ENCODE measurements around the gene TLR1. TPM values are rescaled to one million over a fixed set of nuclear protein-coding genes. Genes with fewer than 3 reads are reported as not detected.

Gene TLR1
- total RNA-seq, 1 experiment from 2014 or later, result 0.28 TPM

DNA sequence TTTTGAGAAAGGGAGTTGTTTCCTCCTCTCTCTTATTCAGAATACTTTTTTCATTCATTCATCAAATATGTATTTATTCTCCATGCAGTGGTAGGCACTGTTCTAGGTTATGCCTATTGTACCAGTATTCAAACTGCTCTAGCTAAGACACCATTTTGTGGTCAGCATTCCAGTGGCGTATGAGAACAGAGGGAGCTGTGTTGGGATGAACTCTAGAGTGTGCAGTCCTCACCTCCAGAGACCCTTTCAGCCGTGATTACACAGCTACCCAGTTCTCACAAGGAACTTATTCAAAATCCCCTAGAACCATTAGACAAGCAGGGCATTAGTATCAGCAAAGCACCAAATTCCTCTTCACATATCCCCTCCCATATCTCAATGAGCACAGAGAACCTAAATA lies 4.2 kb downstream of the TLR1 start (continued):
- TF ChIP-seq, protein P1, sequence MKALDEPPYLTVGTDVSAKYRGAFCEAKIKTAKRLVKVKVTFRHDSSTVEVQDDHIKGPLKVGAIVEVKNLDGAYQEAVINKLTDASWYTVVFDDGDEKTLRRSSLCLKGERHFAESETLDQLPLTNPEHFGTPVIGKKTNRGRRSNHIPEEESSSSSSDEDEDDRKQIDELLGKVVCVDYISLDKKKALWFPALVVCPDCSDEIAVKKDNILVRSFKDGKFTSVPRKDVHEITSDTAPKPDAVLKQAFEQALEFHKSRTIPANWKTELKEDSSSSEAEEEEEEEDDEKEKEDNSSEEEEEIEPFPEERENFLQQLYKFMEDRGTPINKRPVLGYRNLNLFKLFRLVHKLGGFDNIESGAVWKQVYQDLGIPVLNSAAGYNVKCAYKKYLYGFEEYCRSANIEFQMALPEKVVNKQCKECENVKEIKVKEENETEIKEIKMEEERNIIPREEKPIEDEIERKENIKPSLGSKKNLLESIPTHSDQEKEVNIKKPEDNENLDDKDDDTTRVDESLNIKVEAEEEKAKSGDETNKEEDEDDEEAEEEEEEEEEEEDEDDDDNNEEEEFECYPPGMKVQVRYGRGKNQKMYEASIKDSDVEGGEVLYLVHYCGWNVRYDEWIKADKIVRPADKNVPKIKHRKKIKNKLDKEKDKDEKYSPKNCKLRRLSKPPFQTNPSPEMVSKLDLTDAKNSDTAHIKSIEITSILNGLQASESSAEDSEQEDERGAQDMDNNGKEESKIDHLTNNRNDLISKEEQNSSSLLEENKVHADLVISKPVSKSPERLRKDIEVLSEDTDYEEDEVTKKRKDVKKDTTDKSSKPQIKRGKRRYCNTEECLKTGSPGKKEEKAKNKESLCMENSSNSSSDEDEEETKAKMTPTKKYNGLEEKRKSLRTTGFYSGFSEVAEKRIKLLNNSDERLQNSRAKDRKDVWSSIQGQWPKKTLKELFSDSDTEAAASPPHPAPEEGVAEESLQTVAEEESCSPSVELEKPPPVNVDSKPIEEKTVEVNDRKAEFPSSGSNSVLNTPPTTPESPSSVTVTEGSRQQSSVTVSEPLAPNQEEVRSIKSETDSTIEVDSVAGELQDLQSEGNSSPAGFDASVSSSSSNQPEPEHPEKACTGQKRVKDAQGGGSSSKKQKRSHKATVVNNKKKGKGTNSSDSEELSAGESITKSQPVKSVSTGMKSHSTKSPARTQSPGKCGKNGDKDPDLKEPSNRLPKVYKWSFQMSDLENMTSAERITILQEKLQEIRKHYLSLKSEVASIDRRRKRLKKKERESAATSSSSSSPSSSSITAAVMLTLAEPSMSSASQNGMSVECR (CRISPR knock-in tag; IDR thresholded peaks at IDR 0.05; ENCODE audit: borderline replicate concordance), result no peak
- TF ChIP-seq MLX (CRISPR knock-in tag; IDR thresholded peaks at IDR 0.05), result no peak
- TF ChIP-seq JUN (CRISPR knock-in tag; IDR thresholded peaks at IDR 0.05), result no peak
- TF ChIP-seq, protein P2, sequence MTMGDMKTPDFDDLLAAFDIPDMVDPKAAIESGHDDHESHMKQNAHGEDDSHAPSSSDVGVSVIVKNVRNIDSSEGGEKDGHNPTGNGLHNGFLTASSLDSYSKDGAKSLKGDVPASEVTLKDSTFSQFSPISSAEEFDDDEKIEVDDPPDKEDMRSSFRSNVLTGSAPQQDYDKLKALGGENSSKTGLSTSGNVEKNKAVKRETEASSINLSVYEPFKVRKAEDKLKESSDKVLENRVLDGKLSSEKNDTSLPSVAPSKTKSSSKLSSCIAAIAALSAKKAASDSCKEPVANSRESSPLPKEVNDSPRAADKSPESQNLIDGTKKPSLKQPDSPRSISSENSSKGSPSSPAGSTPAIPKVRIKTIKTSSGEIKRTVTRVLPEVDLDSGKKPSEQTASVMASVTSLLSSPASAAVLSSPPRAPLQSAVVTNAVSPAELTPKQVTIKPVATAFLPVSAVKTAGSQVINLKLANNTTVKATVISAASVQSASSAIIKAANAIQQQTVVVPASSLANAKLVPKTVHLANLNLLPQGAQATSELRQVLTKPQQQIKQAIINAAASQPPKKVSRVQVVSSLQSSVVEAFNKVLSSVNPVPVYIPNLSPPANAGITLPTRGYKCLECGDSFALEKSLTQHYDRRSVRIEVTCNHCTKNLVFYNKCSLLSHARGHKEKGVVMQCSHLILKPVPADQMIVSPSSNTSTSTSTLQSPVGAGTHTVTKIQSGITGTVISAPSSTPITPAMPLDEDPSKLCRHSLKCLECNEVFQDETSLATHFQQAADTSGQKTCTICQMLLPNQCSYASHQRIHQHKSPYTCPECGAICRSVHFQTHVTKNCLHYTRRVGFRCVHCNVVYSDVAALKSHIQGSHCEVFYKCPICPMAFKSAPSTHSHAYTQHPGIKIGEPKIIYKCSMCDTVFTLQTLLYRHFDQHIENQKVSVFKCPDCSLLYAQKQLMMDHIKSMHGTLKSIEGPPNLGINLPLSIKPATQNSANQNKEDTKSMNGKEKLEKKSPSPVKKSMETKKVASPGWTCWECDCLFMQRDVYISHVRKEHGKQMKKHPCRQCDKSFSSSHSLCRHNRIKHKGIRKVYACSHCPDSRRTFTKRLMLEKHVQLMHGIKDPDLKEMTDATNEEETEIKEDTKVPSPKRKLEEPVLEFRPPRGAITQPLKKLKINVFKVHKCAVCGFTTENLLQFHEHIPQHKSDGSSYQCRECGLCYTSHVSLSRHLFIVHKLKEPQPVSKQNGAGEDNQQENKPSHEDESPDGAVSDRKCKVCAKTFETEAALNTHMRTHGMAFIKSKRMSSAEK (CRISPR knock-in tag; IDR thresholded peaks at IDR 0.05; ENCODE audit: borderline replicate concordance), result no peak
- no peak for TF ChIP-seq OVOL2 (CRISPR knock-in tag; IDR thresholded peaks at IDR 0.05; ENCODE audit: borderline replicate concordance)
- TF ChIP-seq ESRRA (CRISPR knock-in tag; IDR thresholded peaks at IDR 0.05; ENCODE audit: borderline replicate concordance), result no peak

DNA sequence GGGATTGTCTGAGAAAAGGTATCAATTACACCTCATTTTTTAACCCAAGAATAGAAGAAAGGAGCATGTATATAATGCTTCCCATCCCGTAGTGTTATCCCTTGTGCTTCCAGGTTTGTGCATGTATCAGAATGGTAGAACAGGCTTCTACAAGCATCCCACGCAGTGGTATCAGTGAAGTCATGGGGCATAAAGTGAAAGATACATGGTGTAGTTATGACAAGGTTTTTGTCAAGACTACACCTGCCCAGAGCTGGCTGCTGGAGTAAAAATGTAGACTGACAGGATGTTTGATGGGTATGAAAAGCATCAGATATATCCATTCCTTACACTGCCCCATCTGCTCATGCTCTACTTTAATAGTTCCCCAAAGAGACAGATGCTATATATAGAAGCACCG lies 9.5 kb downstream of the TLR1 start:
- TF ChIP-seq, protein P3, sequence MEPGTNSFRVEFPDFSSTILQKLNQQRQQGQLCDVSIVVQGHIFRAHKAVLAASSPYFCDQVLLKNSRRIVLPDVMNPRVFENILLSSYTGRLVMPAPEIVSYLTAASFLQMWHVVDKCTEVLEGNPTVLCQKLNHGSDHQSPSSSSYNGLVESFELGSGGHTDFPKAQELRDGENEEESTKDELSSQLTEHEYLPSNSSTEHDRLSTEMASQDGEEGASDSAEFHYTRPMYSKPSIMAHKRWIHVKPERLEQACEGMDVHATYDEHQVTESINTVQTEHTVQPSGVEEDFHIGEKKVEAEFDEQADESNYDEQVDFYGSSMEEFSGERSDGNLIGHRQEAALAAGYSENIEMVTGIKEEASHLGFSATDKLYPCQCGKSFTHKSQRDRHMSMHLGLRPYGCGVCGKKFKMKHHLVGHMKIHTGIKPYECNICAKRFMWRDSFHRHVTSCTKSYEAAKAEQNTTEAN (CRISPR knock-in tag; IDR thresholded peaks at IDR 0.05), result no peak
- TF ChIP-seq PRDM15 (CRISPR knock-in tag; IDR thresholded peaks at IDR 0.05) (no peak), TCF7 (CRISPR knock-in tag; IDR thresholded peaks at IDR 0.05; ENCODE audit: low read depth) (no peak), FOXK1 (CRISPR knock-in tag; IDR thresholded peaks at IDR 0.05) (no peak), PREB (CRISPR knock-in tag; IDR thresholded peaks at IDR 0.05; ENCODE audit: borderline replicate concordance) (no peak), ZNF121 (CRISPR knock-in tag; IDR thresholded peaks at IDR 0.05) (no peak), ZNF219 (CRISPR knock-in tag; IDR thresholded peaks at IDR 0.05; ENCODE audit: borderline replicate concordance) (no peak), SOX15 (CRISPR knock-in tag; IDR thresholded peaks at IDR 0.05) (no peak), FOXJ3 (CRISPR knock-in tag; IDR thresholded peaks at IDR 0.05; ENCODE audit: borderline replicate concordance) (no peak), HMGA2 (CRISPR knock-in tag; IDR thresholded peaks at IDR 0.05) (no peak), IRF2 (CRISPR knock-in tag; IDR thresholded peaks at IDR 0.05; ENCODE audit: borderline replicate concordance, low read depth) (no peak)
- TF ChIP-seq, protein P4, sequence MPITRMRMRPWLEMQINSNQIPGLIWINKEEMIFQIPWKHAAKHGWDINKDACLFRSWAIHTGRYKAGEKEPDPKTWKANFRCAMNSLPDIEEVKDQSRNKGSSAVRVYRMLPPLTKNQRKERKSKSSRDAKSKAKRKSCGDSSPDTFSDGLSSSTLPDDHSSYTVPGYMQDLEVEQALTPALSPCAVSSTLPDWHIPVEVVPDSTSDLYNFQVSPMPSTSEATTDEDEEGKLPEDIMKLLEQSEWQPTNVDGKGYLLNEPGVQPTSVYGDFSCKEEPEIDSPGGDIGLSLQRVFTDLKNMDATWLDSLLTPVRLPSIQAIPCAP (CRISPR knock-in tag; IDR thresholded peaks at IDR 0.05), result no peak
- no peak for DNase-seq (ENCODE audit: low spot score)
- ATAC-seq, result no peak
- Mint-ChIP-seq H3K27me3 (ENCODE audit: low read depth) (no peaks in the 10 kb centered on the region), H3K9me3 (peaks cover 12% of the 10 kb centered on the region), H3K4me1 (no peaks in the 10 kb centered on the region), H3K36me3 (no peaks in the 10 kb centered on the region), H3K4me3 (no peak overlapping the region), H3K27ac (no peak overlapping the region)
- CTCF ChIA-PET, result interaction anchor here (0.6 to 3.1 kb wide), 3 partner anchors 13 to 623 kb away, joined by 3 to 13 read pairs (median 6); partner anchors contain the start of gene TLR10
- POLR2A ChIA-PET, result no interaction called here
